Measurements from ENCODE around the gene MYH1. TPM values are rescaled to one million over a fixed set of nuclear protein-coding genes. Genes with fewer than 3 reads are reported as not detected.

The MYH1 gene
- total and polyA plus RNA-seq, 2 of the 13 experiments (the other 11 are each of a cell fraction or from before 2014, with no cell fraction given): 0.01 TPM; not detected in 1

DNA sequence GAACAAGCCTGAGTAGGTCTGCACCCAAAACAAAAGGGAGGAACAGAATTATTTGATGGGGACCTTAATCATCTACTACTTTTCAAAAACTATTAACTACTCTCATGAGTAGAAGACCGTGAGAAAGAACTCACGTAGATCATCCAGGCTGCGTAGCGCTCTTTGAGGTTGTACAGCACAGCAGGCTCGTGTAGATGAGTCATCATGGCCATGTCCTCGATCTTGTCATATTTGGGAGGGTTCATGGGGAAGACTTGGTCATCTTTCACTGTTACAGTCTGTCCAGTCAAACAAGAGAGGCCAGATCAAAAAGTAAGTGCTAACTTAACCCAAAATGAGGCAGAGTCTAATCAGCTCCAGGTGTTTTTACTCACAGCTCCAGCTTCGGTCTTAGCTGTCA is 2.3 kb downstream of the MYH1 start (continued):
- TF ChIP-seq ZNF670 (CRISPR knock-in tag; IDR thresholded peaks at IDR 0.05; ENCODE audit: borderline replicate concordance) (no peak), ZNF879 (CRISPR knock-in tag; IDR thresholded peaks at IDR 0.05) (no peak), ARID2 (CRISPR knock-in tag; IDR thresholded peaks at IDR 0.05; ENCODE audit: borderline replicate concordance) (no peak), ZNF282 (IDR thresholded peaks at IDR 0.05; ENCODE audit: partially characterized antibody) (no peak), ZNF724P (CRISPR knock-in tag; IDR thresholded peaks at IDR 0.05; ENCODE audit: borderline replicate concordance) (no peak)

DNA sequence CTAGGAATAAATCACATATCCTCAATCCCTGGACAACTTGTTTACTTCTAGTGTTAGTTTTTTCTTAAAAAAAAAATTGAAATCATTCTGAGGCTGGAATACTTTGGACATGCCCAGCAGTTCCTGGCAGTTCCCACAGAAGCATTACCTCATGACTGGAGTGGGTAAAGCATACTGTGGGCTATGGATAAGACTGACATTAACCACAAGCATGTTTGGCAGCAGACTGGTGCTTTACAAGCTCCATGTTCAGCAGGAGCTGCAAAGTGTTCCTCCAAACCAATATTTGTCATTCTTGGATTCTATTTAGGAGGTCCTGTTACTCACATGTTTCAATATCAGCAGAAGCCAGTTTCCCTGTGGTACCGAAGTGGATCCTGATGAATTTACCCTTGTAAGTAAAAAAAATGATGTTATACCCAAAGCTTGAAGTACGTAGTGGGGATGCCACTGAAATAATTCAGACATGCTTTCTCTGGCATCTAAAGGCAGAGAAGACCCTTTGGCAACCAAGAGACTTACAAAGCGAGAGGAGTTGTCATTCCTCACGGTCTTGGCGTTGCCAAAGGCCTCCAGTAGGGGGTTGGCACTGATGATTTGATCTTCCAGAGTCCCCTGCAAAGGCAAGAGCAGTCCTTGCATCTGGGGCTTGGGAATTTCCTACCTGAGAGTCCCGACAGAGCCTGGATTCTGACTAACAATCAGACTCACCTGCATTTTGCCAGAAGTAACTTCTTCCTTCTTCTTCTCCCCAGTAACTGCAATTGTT is 4.9 kb downstream of the MYH1 start:
- in situ Hi-C loops (cut with HindIII; ENCODE audit: extremely low pct_ligation_motif_present, low pct_unique_long_range_greater_than_20kb): no loop called here
- H3K79me2 ChIP-seq (ENCODE audit: insufficient read depth, low read length): no peaks in the 10 kb centered on the region
- no peak overlapping the region for H3K27ac ChIP-seq (ENCODE audit: extremely low read length, insufficient read depth, low read length)
- no peaks in the 10 kb centered on the region for H4K20me1 ChIP-seq (ENCODE audit: insufficient read depth, low read length)
- POLR2A ChIA-PET: no interaction called here
- H3K4me3 ChIP-seq (replicated peaks in 1 of 3; ENCODE audit: insufficient read depth in 1 of 3, low read depth in 2 of 3, low read length in 3 of 3): no peak overlapping the region
- FAIRE-seq: no peak
- 1% methylated on average over 6 of the region's 6 CpGs for WGBS (ENCODE audit: low lambda C conversion rate)
- BruUV-seq (replicated peaks): no TSS peak
- peaks cover 0 to 12% of the 10 kb centered on the region in 2 experiments; a peak in 1 of 5 replicates for H3K27me3 ChIP-seq (ENCODE audit: control insufficient read depth in 1 of 2, insufficient read depth in 2 of 2, low read length in 2 of 2)
- H3K9me3 ChIP-seq (ENCODE audit: low read length): no peaks in the 10 kb centered on the region
- H3K4me1 ChIP-seq (ENCODE audit: insufficient read depth, low read length): peaks cover 10% of the 10 kb centered on the region
- H2AFZ ChIP-seq (ENCODE audit: low read length): no peak overlapping the region
- DNase-seq (ENCODE audit: low spot score): no peak
- no peak overlapping the region for H3K9ac ChIP-seq (ENCODE audit: insufficient read depth, low read depth, low read length)
- ATAC-seq: no peak
- no peak overlapping the region for H3K4me2 ChIP-seq (ENCODE audit: low read depth, low read length)
- intact Hi-C loops (cut with micrococcal nuclease; ENCODE audit: unreplicated experiment): no loop called here
- H3K36me3 ChIP-seq (replicated peaks in 1 of 2; ENCODE audit: control insufficient read depth in 1 of 2, insufficient read depth in 2 of 2, low read length in 2 of 2): no peaks in the 10 kb centered on the region
- CTCF ChIA-PET (ENCODE audit: low intra/inter-chr PET ratio, low total read pairs): no interaction called here
- no peak for TF ChIP-seq KDM4B (CRISPR knock-in tag; IDR thresholded peaks at IDR 0.05)
- no peak for TF ChIP-seq SMAD3 (CRISPR knock-in tag; IDR thresholded peaks at IDR 0.05)
- TF ChIP-seq, protein P1, sequence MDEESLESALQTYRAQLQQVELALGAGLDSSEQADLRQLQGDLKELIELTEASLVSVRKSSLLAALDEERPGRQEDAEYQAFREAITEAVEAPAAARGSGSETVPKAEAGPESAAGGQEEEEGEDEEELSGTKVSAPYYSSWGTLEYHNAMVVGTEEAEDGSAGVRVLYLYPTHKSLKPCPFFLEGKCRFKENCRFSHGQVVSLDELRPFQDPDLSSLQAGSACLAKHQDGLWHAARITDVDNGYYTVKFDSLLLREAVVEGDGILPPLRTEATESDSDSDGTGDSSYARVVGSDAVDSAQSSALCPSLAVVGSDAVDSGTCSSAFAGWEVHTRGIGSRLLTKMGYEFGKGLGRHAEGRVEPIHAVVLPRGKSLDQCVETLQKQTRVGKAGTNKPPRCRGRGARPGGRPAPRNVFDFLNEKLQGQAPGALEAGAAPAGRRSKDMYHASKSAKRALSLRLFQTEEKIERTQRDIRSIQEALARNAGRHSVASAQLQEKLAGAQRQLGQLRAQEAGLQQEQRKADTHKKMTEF (CRISPR knock-in tag; IDR thresholded peaks at IDR 0.05): no peak
- no peak for TF ChIP-seq ZNF550 (CRISPR knock-in tag; IDR thresholded peaks at IDR 0.05; ENCODE audit: borderline replicate concordance)
- no peak for TF ChIP-seq ZNF776 (CRISPR knock-in tag; IDR thresholded peaks at IDR 0.05)
- no peak for TF ChIP-seq ZNF724P (CRISPR knock-in tag; IDR thresholded peaks at IDR 0.05; ENCODE audit: borderline replicate concordance)
- TF ChIP-seq ZIK1 (CRISPR knock-in tag; IDR thresholded peaks at IDR 0.05; ENCODE audit: borderline replicate concordance, low read depth): no peak
- TF ChIP-seq THYN1 (CRISPR knock-in tag; IDR thresholded peaks at IDR 0.05; ENCODE audit: borderline replicate concordance, low read depth): no peak
